RPMI7951 (cell line): ENCODE measurements around the gene PRM2. TPM values are rescaled to one million over a fixed set of nuclear protein-coding genes. Genes with fewer than 3 reads are reported as not detected.

ENCODE experiments used
- DNase-seq: peaks from one replicate; pipeline ENCODE4 v3.0.0-alpha.2; 2012; ENCODE audit warnings: low read depth
- total RNA-seq: library from RNA; depleted of rRNA; stranded (reverse); fragments of >200 nt; shearing (Covaris generic); gene quantifications from 2 replicates; pipeline ENCODE4 v1.2.3, GENCODE V29; 2014; rRNA removed

PRM2 gene
- not detected in 2 replicates for total RNA-seq

- no peak for DNase-seq
These were observed at the start of gene PRM2 for GRCh38 chr16:11276143-11276895. Gene PRM2, minus strand, starts transcription at chr16:11276480. Its CDS starts 110 bp downstream, at chr16:11276370.

GRCh38 chr16:11325404-11326083 is 49.3 kb upstream of the PRM2 start:
- no peak for DNase-seq

- no peak for DNase-seq
These were observed 47.5 kb upstream of the PRM2 start for GRCh38 chr16:11323551-11324336.

GRCh38 chr16:11322823-11323222 is 46.5 kb upstream of the PRM2 start:
- DNase-seq = no peak

GRCh38 chr16:11321662-11322061 is 45.4 kb upstream of the PRM2 start:
- no peak for DNase-seq

- no peak for DNase-seq
These were observed 43.9 kb upstream of the PRM2 start for GRCh38 chr16:11320170-11320569.

GRCh38 chr16:11319529-11320146 is 43.4 kb upstream of the PRM2 start:
- no peak for DNase-seq

- no peak for DNase-seq
These were observed 42.5 kb upstream of the PRM2 start for GRCh38 chr16:11318817-11319216.

- DNase-seq = no peak
These were observed 40.2 kb upstream of the PRM2 start for GRCh38 chr16:11316331-11317015.

- DNase-seq = peak; percentile 89
These were observed 39.2 kb upstream of the PRM2 start for GRCh38 chr16:11315510-11315909.

GRCh38 chr16:11314309-11314894 is 38.1 kb upstream of the PRM2 start:
- DNase-seq = no peak

- no peak for DNase-seq
These were observed 37.4 kb upstream of the PRM2 start for GRCh38 chr16:11313493-11314308.

GRCh38 chr16:11312718-11313492 is 36.6 kb upstream of the PRM2 start:
- peak; percentile 66 for DNase-seq

- DNase-seq = peak; percentile 64
These were observed 34.8 kb upstream of the PRM2 start for GRCh38 chr16:11310997-11311561.

- DNase-seq = no peak
These were observed 34.3 kb upstream of the PRM2 start for GRCh38 chr16:11310634-11310977.

GRCh38 chr16:11309895-11310633 is 33.8 kb upstream of the PRM2 start:
- DNase-seq = no peak

- no peak for DNase-seq
These were observed 32.4 kb upstream of the PRM2 start for GRCh38 chr16:11308493-11309283.
